Measurements from ENCODE around the gene GRWD1. TPM values are rescaled to one million over a fixed set of nuclear protein-coding genes. Genes with fewer than 3 reads are reported as not detected.

GRWD1 gene
- total RNA-seq, 1 experiment from 2014 or later, result 64.8 TPM

GRCh38 chr19:48421548-48421947 lies 24.2 kb upstream of the GRWD1 start:
- H3K27me3 ChIP-seq (ENCODE audit: insufficient read depth, low read length), result no peaks in the 10 kb centered on the region
- ChIA-PET POLR2A (no interaction called here), RAD21 (ENCODE audit: low non-redundant PET in 1 of 2, low total read pairs in 2 of 2, uncharacterized antibody in 2 of 2, unreplicated experiment in 2 of 2) (interaction anchor here in 1 of 2 experiments (0.6 kb wide), 1 partner anchor 161 kb away, joined by 3 read pairs; no protein-coding TSS in a partner anchor), CTCF (no interaction called here)
- no peaks in the 10 kb centered on the region for H4K20me1 ChIP-seq (ENCODE audit: insufficient read depth)
- peaks cover 7 to 17% of the 10 kb centered on the region in 2 experiments for H3K4me1 ChIP-seq (ENCODE audit: control insufficient read depth in 1 of 2, insufficient read depth in 2 of 2, low read length in 2 of 2)
- H3K9me2 ChIP-seq (ENCODE audit: insufficient read depth), result no peaks in the 10 kb centered on the region
- BruUV-seq (replicated peaks), result no TSS peak
- H3K36me3 ChIP-seq (ENCODE audit: control insufficient read depth in 1 of 2, insufficient read depth in 2 of 2, low read length in 2 of 2), result peaks cover 9 to 23% of the 10 kb centered on the region in 2 experiments
- H3K9ac ChIP-seq (ENCODE audit: low read length), result no peak overlapping the region
- no peaks in the 10 kb centered on the region for H3K79me2 ChIP-seq (ENCODE audit: insufficient read depth, low read length)
- TF ChIP-seq FOSL1 (IDR thresholded peaks at IDR 0.05; ENCODE audit: low read depth), result no peak
- TF ChIP-seq SIN3A (IDR thresholded peaks at IDR 0.05; ENCODE audit: low read depth), result no peak
- TF ChIP-seq POLR2AphosphoS5 (IDR thresholded peaks at IDR 0.05; ENCODE audit: low read depth, low read length), result no peak
- TF ChIP-seq, protein P1, sequence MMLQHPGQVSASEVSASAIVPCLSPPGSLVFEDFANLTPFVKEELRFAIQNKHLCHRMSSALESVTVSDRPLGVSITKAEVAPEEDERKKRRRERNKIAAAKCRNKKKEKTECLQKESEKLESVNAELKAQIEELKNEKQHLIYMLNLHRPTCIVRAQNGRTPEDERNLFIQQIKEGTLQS (IDR thresholded peaks at IDR 0.05), result no peak
- TF ChIP-seq ZFX (IDR thresholded peaks at IDR 0.05), result no peak
- no peak for ATAC-seq
- no peak overlapping the region for H2AFZ ChIP-seq (ENCODE audit: low read depth, low read length, poor library complexity, severe bottlenecking)
- H3K4me3 ChIP-seq (replicated peaks in 1 of 2; ENCODE audit: low read depth in 1 of 2, low read length in 2 of 2), result no peak overlapping the region
- no peaks in the 10 kb centered on the region for H3K9me3 ChIP-seq (ENCODE audit: control insufficient read depth in 1 of 2, insufficient read depth in 1 of 2, low read depth in 1 of 2, low read length in 2 of 2)
- H3K4me2 ChIP-seq (ENCODE audit: low read length), result no peak overlapping the region
- intact Hi-C loops (cut with micrococcal nuclease), result no loop called here
- H3K27ac ChIP-seq (ENCODE audit: low read depth, low read length), result no peak overlapping the region
- DNase-seq (ENCODE audit: low read depth, low spot score), result no peak

GRCh38 chr19:48424694-48425219 lies 21.0 kb upstream of the GRWD1 start:
- RAD21 ChIA-PET (ENCODE audit: low non-redundant PET in 1 of 2, low total read pairs in 2 of 2, uncharacterized antibody in 2 of 2, unreplicated experiment in 2 of 2), result no interaction called here
- POLR2A ChIA-PET, result no interaction called here
- H3K9me2 ChIP-seq (ENCODE audit: insufficient read depth), result no peaks in the 10 kb centered on the region
- H3K36me3 ChIP-seq (ENCODE audit: control insufficient read depth in 1 of 2, insufficient read depth in 2 of 2, low read length in 2 of 2), result peaks cover 10 to 29% of the 10 kb centered on the region in 2 experiments; a peak in 3 of 4 replicates
- H3K4me3 ChIP-seq (replicated peaks in 1 of 2; ENCODE audit: low read depth in 1 of 2, low read length in 2 of 2), result no peak overlapping the region
- H3K4me2 ChIP-seq (ENCODE audit: low read length), result peak overlapping the region; percentile 47
- H3K79me2 ChIP-seq (ENCODE audit: insufficient read depth, low read length), result no peaks in the 10 kb centered on the region
- H3K9me3 ChIP-seq (ENCODE audit: control insufficient read depth in 1 of 2, insufficient read depth in 1 of 2, low read depth in 1 of 2, low read length in 2 of 2), result no peaks in the 10 kb centered on the region
- TF ChIP-seq ZNF274 (IDR thresholded peaks at IDR 0.05; ENCODE audit: low read depth, low read length) (no peak), POLR2AphosphoS5 (IDR thresholded peaks at IDR 0.05; ENCODE audit: low read depth, low read length) (no peak), JUND (IDR thresholded peaks at IDR 0.05) (peak; percentile 30; the same call in 1 of the 2 replicates), REST (IDR thresholded peaks at IDR 0.05; ENCODE audit: low read depth) (no peak), POLR2A (IDR thresholded peaks at IDR 0.05; ENCODE audit: borderline replicate concordance, extremely low read depth, insufficient read depth, insufficient read length) (no peak)
- H3K9ac ChIP-seq (ENCODE audit: low read length), result no peak overlapping the region; the same call in 1 of the 2 replicates
- no peak for DNase-seq (ENCODE audit: low read depth, low spot score)
- peaks cover 7 to 11% of the 10 kb centered on the region in 2 experiments for H3K4me1 ChIP-seq (ENCODE audit: control insufficient read depth in 1 of 2, insufficient read depth in 2 of 2, low read length in 2 of 2)
- H2AFZ ChIP-seq (ENCODE audit: low read depth, low read length, poor library complexity, severe bottlenecking), result no peak overlapping the region
- intact Hi-C loops (cut with micrococcal nuclease), result no loop called here
- CTCF ChIA-PET, result no interaction called here
- no TSS peak for BruUV-seq (replicated peaks)
- no peaks in the 10 kb centered on the region for H4K20me1 ChIP-seq (ENCODE audit: insufficient read depth)
- peak; percentile 55 for ATAC-seq
- peak overlapping the region; percentile 59; the same call in 1 of the 2 replicates for H3K27ac ChIP-seq (ENCODE audit: low read depth, low read length)
- no peaks in the 10 kb centered on the region for H3K27me3 ChIP-seq (ENCODE audit: insufficient read depth, low read length)
